Esophagus (tissue), 2 donors: ENCODE measurements around the gene PALM. TPM values are rescaled to one million over a fixed set of nuclear protein-coding genes. Genes with fewer than 3 reads are reported as not detected.

Source experiments
- H3K27ac ChIP-seq, 2 donors: one replicate each; pipeline ENCODE4 v1.5.1; 2013; ENCODE audit warnings: low read depth in 2 of 2, mild to moderate bottlenecking in 2 of 2, inconsistent platforms in 1 of 2, low read length in 1 of 2, moderate library complexity in 1 of 2
- H3K27me3 ChIP-seq, 2 donors: one replicate each; pipeline ENCODE4 v1.6.1; 2013; ENCODE audit warnings: low read length in 2 of 2, control low read depth in 1 of 2, mild to moderate bottlenecking in 1 of 2; ENCODE audit not compliant: insufficient read depth in 2 of 2, control insufficient read depth in 1 of 2
- H3K36me3 ChIP-seq, 2 donors: one replicate each; pipeline ENCODE4 v1.6.1; 2013; ENCODE audit warnings: low read length in 1 of 2; ENCODE audit not compliant: control insufficient read depth in 2 of 2, insufficient read depth in 2 of 2
- H3K4me1 ChIP-seq, 2 donors: one replicate each; pipeline ENCODE4 v1.6.1; 2013; ENCODE audit warnings: low read length in 1 of 2; ENCODE audit not compliant: control insufficient read depth in 2 of 2, insufficient read depth in 2 of 2
- H3K4me3 ChIP-seq, 2 donors: one replicate each; pipeline ENCODE4 v1.5.1; 2013; ENCODE audit warnings: low read length in 2 of 2, mild to moderate bottlenecking in 2 of 2, low read depth in 1 of 2, moderate library complexity in 1 of 2
- H3K9me3 ChIP-seq, 2 donors: one replicate each; pipeline ENCODE4 v1.6.1; 2013; ENCODE audit warnings: mild to moderate bottlenecking in 2 of 2, low read depth in 1 of 2, low read length in 1 of 2, moderate library complexity in 1 of 2; ENCODE audit not compliant: control insufficient read depth in 2 of 2, insufficient read depth in 1 of 2
- WGBS, 2 donors: extraction: QIAGEN DNeasy Blood & Tissue Kit; methylation state at CpG; one replicate each; pipeline ENCODE4 v1.1.7; 2013; 5-methylcytosine and 5-hydroxymethylcytosine counted together
- polyA plus RNA-seq, 2 donors: library from polyadenylated mRNA; stranded (reverse); fragments of 200-250 nt; gene quantifications; one replicate each; pipeline ENCODE4 v1.2.3, GENCODE V29; 2013
- donor health status: healthy with polysubstance abuse.
- donor health status: Bipolar disorder and iron deficiency.

The PALM gene
- polyA plus RNA-seq, 2 donors, result 4.8 to 7.6 TPM

DNA sequence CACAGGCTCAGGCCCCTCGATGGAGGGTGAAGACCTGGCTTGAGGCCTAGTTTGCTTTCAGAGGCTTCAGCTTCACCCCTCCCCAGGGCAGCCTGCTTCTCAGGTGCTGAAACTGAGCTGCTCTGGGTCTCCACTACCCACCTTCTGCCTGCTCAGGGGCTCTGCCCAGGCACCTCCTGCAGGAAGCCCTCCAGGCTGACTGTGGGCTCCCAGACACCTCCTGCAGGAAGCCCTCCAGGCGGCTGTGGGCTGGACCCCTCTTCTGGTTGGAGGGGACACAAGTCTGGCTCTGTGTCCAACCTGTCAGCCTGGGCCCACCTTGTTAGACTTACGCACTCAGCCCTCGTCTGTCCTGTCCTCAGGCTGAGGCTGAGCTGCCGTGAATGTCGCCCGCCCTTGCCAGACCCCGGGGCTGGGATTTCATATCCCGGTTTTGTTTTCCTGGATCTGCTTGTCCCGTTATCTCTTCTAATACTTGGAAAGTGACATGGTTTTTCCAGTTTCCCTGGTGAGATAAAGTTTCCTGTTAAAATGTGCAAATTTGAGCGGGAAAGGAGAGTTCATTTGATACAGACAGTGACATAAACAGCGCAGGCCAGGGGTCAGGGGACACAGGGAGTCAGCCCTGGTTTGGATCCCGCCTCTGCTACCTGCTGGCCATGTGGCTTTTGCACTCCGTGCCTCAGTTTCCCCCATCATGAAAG is 21.4 kb downstream of the PALM start:
- no peaks in the 10 kb centered on the region for H3K36me3 ChIP-seq
- H3K4me3 ChIP-seq, result no peak overlapping the region
- WGBS, 2 donors, result 60 to 61% methylated on average over 14 of the region's 14 CpGs
- H3K27ac ChIP-seq, result no peak overlapping the region
- no peaks in the 10 kb centered on the region for H3K9me3 ChIP-seq
- no peaks in the 10 kb centered on the region for H3K27me3 ChIP-seq
- H3K4me1 ChIP-seq, result no peaks in the 10 kb centered on the region

DNA sequence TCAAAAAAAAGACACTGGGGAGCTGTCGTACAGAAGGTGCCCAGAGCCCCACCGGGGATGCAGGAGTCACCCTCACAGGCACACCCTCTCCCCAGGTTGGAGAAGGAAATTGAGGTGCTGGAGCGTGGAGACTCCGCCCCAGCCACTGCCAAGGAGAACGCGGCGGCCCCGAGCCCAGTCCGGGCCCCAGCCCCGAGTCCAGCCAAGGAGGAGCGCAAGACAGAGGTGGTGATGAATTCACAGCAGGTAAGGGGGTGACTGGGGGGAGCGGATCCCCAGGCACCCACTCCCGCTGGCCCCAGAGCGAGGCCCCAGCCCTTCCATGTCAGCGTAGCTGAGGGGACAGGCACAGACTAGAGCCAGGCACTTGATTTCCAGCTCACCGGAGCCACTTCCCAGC is 22.3 kb downstream of the PALM start:
- Histone ChIP-seq H3K27me3 (no peaks in the 10 kb centered on the region), H3K4me3 (no peak overlapping the region), H3K9me3 (no peaks in the 10 kb centered on the region), H3K36me3 (no peaks in the 10 kb centered on the region), H3K4me1 (no peaks in the 10 kb centered on the region), H3K27ac (no peak overlapping the region)
- WGBS, 2 donors, result 90 to 92% methylated on average over 16 of the region's 16 CpGs

DNA sequence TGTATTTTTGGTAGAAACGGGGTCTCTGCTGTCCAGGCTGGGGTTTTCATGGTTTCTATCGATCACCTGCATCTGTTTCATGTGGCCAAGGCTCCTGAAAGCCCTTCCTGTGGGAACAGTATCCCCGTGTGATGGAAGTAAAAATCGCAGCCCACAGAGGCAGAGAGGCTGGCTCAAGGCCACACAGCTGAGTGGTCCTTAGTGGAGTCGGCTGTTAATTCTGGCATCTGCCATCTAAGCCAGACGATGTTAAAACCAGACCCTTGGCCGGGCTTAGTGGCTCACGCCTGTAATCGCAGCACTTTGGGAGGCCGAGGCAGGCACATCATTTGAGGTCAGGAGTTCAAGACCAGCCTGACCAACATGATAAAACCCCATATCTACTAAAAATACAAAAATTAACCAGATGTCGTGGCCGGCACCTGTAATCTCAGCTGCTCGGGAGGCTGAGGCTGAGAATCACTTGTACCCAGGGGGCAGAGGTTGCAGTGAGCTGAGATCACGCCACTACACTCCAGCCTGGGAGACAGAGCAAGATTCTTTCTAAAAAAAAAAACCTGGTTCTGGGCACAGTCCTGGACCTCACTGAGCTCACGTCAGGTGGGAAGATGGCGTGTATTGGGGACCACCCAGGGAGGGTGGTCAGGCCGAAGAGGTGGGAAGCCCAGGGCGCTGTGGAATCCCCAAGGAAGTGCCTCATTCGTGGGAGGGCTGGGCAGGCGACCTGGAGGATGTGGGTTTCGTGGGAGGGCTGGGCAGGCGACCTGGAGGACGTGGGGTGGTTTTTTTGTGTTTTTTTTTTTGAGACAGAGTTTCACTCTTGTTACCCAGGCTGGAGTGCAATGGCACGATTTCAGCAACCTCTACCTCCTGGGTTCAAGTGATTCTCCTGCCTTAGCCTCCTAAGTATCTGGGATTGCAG is 23.7 kb downstream of the PALM start:
- no peaks in the 10 kb centered on the region for H3K9me3 ChIP-seq
- H3K36me3 ChIP-seq, result no peaks in the 10 kb centered on the region
- H3K27me3 ChIP-seq, result no peaks in the 10 kb centered on the region
- H3K4me1 ChIP-seq, result no peaks in the 10 kb centered on the region
- H3K27ac ChIP-seq, result no peak overlapping the region
- 69 to 77% methylated on average over 24 of the region's 24 CpGs for WGBS, 2 donors
- no peak overlapping the region for H3K4me3 ChIP-seq

DNA sequence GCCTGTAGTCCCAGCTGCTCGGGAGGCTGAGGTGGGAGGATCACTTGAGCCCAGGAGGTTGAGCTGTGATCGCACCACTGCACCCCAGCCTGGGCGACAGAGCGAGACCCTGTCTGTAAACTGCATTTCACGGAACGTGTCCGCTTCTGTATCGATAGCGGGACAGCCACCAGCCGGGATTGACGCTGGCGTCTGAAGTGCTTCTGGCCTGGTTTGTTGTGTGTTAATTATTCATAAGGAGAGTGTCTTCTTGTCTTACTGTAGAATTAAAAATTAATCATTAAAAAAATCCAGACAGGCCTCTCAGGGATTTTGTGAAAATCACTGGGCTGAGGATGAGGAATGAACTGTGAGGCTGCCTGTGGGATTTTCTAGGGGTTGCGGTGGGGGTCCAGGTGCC is 26.0 kb downstream of the PALM start:
- WGBS, 2 donors, result 80 to 95% methylated on average over 13 of the region's 13 CpGs

DNA sequence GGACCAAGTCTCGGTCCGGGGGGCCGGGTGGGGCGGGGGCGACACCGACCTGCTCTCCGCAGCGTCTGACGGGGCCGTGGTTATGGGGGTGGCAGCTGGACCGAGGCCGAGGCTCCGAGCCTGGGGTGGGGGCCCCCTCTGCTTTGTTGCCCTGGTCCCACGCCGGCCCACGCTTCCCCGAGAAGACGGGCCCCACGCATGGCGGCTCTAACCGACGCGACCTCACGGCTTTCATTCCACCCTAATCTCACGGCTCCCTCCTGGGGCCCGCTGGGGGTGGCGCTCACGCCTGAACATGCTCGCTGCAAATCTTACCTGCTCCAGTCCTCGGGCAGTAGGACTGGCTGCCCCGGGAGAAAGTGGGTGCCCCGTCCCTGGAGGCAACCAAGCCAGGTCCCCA is 27.4 kb downstream of the PALM start:
- Histone ChIP-seq H3K36me3 (no peaks in the 10 kb centered on the region), H3K4me1 (no peaks in the 10 kb centered on the region), H3K9me3 (no peaks in the 10 kb centered on the region), H3K27ac (no peak overlapping the region), H3K4me3 (no peak overlapping the region), H3K27me3 (no peaks in the 10 kb centered on the region)
- WGBS, 2 donors, result 58 to 80% methylated on average over 23 to 32 of the region's 32 CpGs

More for the DNA sequence above, 26.0 kb downstream of the PALM start:
- Histone ChIP-seq H3K27ac (no peak overlapping the region), H3K27me3 (no peaks in the 10 kb centered on the region), H3K4me3 (no peak overlapping the region), H3K4me1 (no peaks in the 10 kb centered on the region), H3K36me3 (no peaks in the 10 kb centered on the region), H3K9me3 (no peaks in the 10 kb centered on the region)

DNA sequence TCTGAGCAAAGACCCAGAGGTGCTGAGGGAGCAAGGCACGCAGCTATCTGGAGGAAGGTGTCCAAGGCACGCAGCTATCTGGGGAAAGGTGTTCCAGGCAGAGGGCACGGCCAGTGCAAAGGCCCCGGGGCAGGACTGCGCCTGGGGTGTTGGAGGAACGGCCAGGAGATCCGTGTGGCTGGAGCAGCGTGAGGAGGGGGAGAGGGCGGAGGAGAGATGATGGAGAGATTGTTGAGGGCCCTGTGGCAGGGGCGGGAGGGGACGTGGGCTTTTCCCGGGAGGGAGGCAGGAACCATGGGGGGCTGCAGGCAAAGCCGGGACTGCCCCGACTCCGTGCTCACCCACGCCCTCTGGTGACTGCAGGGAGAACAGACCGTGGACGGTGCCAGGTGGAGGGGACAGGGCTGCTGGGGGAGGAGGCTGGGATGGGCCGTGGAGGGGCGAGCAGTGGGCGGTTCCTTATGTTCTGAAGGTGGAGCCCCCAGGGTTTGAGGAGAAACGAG is 28.9 kb downstream of the PALM start:
- Histone ChIP-seq H3K9me3 (no peaks in the 10 kb centered on the region), H3K36me3 (no peaks in the 10 kb centered on the region), H3K27ac (no peak overlapping the region), H3K4me1 (no peaks in the 10 kb centered on the region), H3K4me3 (no peak overlapping the region), H3K27me3 (no peaks in the 10 kb centered on the region)
- WGBS, 2 donors, result 32 to 42% methylated on average over 21 to 22 of the region's 22 CpGs

DNA sequence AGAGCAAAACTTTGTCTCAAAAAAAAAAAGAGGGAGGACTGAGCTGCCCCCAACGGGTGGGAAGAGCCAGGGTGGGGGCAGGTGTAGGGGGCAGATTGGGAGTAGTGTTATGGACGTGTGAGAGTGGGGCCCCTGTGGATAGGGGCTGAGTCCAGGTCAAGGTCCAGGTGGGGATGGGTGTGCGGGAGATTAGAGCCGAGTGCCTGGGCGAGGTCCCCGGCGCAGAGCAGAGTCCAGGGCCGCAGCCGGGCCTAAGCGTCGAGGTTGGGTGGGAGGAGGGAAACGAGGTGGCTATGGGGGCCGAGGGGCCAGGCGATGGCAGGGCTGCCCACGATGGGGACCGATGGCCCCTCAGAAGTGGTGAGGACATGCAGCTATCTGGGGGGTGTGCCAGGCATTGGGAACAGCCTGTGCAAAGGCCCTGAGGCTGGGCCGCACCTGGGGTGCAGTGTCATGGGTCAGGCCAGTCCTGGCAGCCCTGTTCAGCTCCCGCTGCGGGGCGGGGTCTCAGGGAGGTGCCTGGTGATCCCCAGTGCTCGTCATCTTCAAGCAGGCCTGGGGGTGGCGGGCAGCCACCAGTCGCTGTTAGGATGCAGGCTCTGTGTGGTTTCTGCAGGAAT is 29.9 kb downstream of the PALM start:
- Histone ChIP-seq H3K27ac (no peak overlapping the region), H3K9me3 (no peaks in the 10 kb centered on the region), H3K27me3 (no peaks in the 10 kb centered on the region), H3K4me3 (no peak overlapping the region), H3K4me1 (no peaks in the 10 kb centered on the region), H3K36me3 (no peaks in the 10 kb centered on the region)
- 75 to 88% methylated on average over 22 to 23 of the region's 23 CpGs for WGBS, 2 donors

DNA sequence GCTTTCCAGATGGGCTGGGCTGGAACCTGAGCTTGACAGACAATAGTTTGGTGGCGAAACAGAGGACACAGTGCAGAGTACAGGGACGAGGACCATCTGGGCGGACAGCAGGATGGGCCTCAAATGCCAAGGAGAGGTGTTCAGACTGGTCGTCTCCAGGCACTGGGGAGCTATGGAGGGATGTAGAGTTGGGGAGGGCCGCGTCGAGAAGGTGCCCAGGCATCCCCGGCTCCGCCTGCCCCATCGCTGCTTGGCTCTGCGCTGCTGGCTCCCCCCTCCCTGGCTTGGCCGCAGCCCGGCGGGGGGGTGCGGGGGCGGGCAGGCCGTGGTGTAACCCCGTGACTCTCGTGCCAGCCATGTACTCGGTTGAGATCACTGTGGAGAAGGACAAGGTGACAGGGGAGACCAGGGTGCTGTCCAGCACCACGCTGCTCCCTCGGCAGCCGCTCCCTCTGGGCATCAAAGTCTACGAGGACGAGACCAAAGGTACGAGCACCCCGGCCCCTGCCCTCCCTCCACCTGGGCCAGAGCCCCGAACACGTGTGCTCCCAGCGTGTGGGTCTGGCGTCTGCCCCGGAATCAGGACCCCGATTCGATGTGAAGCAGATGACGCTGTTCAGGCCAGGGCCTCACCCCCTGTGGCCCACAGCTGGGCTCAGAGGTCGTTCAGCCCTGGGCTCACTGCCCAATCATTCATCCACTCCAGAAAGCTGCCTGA is 31.4 kb downstream of the PALM start:
- H3K36me3 ChIP-seq, result no peaks in the 10 kb centered on the region

More for the DNA sequence above, 31.4 kb downstream of the PALM start:
- H3K27me3 ChIP-seq, result no peaks in the 10 kb centered on the region
- WGBS, 2 donors, result 82 to 91% methylated on average over 29 to 36 of the region's 36 CpGs
- H3K4me1 ChIP-seq, result no peaks in the 10 kb centered on the region
- H3K9me3 ChIP-seq, result no peaks in the 10 kb centered on the region
- H3K27ac ChIP-seq, result no peak overlapping the region
- H3K4me3 ChIP-seq, result no peak overlapping the region
